ENCODE data around the gene DDX49. TPM values are rescaled to one million over a fixed set of nuclear protein-coding genes. Genes with fewer than 3 reads are reported as not detected.

The DDX49 gene, protein sequence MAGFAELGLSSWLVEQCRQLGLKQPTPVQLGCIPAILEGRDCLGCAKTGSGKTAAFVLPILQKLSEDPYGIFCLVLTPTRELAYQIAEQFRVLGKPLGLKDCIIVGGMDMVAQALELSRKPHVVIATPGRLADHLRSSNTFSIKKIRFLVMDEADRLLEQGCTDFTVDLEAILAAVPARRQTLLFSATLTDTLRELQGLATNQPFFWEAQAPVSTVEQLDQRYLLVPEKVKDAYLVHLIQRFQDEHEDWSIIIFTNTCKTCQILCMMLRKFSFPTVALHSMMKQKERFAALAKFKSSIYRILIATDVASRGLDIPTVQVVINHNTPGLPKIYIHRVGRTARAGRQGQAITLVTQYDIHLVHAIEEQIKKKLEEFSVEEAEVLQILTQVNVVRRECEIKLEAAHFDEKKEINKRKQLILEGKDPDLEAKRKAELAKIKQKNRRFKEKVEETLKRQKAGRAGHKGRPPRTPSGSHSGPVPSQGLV
- 10 to 100 TPM; 37.7 to 46.3 TPM for total RNA-seq

DNA sequence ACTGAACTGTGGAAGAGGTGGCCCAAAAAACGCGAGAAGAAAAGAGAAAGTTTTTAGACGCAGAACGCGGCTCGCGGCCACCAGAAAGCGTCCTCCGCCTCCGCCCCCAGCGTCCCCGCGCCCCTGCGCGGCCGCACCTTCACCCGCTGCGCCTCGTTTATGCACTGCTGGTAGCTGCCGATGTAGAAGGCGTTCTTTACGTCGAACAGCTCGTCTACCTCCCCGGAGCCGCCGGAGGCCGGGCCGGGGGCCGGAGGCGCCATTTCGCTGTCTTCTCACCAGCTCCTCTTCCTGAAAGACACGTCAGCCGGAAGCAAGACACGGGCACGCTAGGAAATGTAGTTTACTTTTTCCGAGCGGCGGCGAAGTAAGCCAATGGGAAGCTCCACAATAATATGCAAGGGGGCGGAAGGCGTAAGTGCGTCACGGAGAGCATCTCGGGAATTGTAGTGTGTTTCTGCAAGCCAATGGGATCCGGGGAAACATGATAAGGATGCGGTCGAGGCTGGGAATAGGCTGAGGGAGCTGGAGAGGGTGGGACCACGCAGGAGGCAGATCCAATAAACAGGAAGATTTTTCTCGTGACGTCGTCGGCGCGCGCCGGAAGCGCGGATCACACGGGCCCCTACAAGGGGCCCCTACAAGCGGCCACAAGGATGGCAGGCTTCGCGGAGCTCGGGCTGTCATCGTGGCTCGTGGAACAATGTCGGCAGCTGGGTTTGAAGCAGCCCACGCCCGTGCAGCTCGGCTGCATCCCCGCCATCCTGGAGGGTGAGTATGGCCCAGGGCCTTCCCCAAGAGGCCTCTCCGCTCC lies at the start of gene DDX49, which contains the start of gene COPE:
TSS of gene DDX49 (plus strand) at position 630 of the 814 bp plus-strand sequence. CDS start at position 657, 27 bp downstream.
TSS of gene COPE (minus strand) at position 302 of the 814 bp plus-strand sequence. CDS start at position 263, 39 bp downstream.
- Mint-ChIP-seq H3K27ac (peak within 1 kb of the TSS; percentile 84), H3K36me3 (peaks cover 28% of the 10 kb centered on the region), H3K27me3 (no peaks in the 10 kb centered on the region), H3K9me3 (no peaks in the 10 kb centered on the region), H3K4me1 (ENCODE audit: low read depth) (peaks cover 35% of the 10 kb centered on the region), H3K4me3 (peak within 1 kb of the TSS; percentile 89)
- intact Hi-C loops (cut with micrococcal nuclease), result loop anchor here (1.0 to 5.0 kb wide), 10 partner anchors 13 to 396 kb away; partner anchors contain the start of genes ARMC6, BORCS8, ELL and RFXANK
- CTCF ChIA-PET, result interaction anchor here (0.6 to 1.7 kb wide), 12 partner anchors 19 to 458 kb away, joined by 3 to 16 read pairs (median 4); partner anchors contain the start of genes CERS1, ELL, REX1BD and UBA52
- peak; percentile 99 for DNase-seq
- POLR2A ChIA-PET, result interaction anchor here (0.8 to 2.1 kb wide), 11 partner anchors 8 to 348 kb away, joined by 3 to 13 read pairs (median 4); partner anchors contain the start of genes BORCS8, RFXANK, UBA52 and UPF1

DNA sequence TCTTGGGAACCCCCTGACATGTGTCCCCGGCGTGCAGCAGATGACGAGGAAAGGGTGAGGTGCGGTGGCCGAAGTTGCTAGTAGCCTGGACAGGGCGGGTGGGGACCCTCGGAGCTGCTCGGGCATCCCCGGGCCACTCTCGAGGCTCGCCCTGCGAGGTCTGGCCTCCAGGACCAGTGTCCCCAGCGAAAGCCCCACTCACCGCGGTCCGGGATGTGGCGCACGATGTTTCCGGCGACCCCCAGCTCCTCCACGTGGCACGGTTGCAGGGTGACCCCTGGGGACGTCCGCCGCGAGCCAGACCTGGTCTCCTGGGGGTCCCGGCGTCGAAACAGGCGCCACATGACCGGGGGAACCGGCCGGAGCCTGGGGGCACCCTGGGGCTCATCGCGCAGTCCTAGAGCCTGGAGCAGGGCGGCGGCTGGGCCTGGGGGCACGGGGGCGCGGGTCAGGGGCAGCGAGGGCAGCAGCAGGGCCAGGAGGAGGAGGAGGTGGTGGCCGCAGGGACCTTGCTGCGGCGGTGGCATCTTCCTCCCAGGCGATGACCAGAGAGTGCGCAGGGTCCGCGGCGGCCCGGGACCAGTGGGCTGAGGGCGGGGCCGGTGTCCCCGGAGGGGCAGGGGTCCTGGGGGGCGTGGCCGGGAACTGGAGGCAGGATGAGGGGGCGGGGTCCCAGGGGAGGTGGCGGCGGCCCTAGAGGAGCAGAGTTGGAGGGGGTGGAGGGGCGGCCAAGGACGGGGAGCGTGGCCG lies 49.6 kb upstream of the DDX49 start:
- ChIA-PET CTCF (no interaction called here), POLR2A (no interaction called here)
- Mint-ChIP-seq H3K27ac (no peak overlapping the region), H3K36me3 (peaks cover 16% of the 10 kb centered on the region), H3K27me3 (no peaks in the 10 kb centered on the region), H3K4me1 (ENCODE audit: low read depth) (peaks cover 6% of the 10 kb centered on the region), H3K4me3 (no peak overlapping the region), H3K9me3 (no peaks in the 10 kb centered on the region)
- DNase-seq, result no peak
- intact Hi-C loops (cut with micrococcal nuclease), result no loop called here

DNA sequence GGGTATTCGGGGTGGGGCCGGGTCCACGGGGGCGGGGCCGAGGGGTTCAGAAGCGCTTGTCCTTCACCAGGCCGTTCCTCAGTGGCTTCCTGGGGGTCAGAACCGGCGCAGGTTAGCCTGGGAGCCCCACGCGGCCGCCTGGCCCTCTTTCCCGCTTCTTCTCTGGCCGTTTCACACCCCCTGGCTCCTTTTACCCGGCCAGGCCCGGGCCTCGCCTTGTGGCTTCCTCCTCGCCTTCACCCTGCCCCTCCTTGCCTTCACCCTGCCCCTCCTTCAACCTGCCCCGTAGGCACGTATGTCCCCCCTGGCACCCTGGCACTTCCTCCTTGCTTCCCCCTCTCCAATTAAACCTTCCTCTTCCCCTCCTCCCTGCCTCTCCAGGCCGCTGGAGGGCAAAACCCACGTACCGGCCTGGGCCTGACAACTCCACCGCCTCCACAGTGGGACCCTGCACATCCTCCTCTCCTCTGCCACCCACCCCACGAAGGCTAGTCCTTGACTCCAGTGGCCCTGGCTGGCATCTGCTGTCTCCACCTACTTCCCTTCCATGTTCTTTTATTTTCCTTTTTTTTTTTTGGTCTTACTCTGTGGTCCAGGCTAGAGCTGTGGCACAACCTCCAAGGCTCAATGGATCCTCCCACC lies 48.9 kb upstream of the DDX49 start:
- H3K27ac Mint-ChIP-seq, result no peak overlapping the region
- intact Hi-C loops (cut with micrococcal nuclease), result no loop called here
- CTCF ChIA-PET, result no interaction called here
- H3K36me3 Mint-ChIP-seq, result peaks cover 16% of the 10 kb centered on the region
- no peak overlapping the region for H3K4me3 Mint-ChIP-seq
- peaks cover 6% of the 10 kb centered on the region for H3K4me1 Mint-ChIP-seq (ENCODE audit: low read depth)
- no peaks in the 10 kb centered on the region for H3K9me3 Mint-ChIP-seq
- no peaks in the 10 kb centered on the region for H3K27me3 Mint-ChIP-seq
- no peak for DNase-seq
- POLR2A ChIA-PET, result no interaction called here

DNA sequence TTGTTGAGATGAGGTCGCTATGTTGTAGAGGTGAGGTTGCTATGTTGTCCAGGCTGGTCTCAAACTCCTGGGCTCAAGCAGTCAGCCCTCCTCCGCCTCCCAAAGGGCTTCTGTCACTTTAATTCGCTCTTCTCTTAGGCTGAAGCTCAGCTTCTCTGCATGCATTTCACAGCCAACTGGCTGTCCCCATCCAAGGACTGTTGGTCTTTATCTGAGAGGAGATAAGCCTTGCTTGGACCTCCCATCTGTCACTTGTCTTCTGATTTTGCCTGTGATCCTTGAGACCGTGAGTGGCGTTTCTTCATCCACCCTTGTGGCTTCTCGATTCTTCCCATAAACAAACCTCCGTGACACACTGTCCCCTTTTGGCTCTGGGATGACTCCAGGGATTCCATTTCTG lies 48.0 kb upstream of the DDX49 start:
- ChIA-PET POLR2A (no interaction called here), CTCF (no interaction called here)
- Mint-ChIP-seq H3K9me3 (no peaks in the 10 kb centered on the region), H3K36me3 (peaks cover 14% of the 10 kb centered on the region), H3K27me3 (no peaks in the 10 kb centered on the region), H3K4me3 (no peak overlapping the region), H3K27ac (no peak overlapping the region), H3K4me1 (ENCODE audit: low read depth) (peaks cover 6% of the 10 kb centered on the region)
- DNase-seq, result no peak
- intact Hi-C loops (cut with micrococcal nuclease), result no loop called here

DNA sequence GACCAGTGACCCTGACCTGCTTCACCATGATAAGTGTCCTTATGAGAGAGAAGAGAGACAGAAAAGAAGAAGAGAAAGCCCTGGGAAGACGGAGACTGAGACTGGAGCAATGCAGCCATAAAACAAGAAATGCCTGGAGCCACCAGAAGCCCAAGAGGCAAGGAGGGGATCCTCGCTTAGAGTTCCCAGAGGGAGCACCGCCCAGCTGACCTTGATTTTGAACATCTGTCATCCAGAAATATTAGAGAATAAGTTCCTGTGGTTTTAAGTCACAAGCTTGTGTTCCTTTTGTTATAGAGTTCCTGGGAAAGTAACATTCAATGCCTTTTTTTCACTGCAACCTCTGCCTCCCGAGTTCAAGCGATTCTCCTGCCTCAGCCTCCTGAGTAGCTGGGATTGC lies 43.8 kb upstream of the DDX49 start:
- Mint-ChIP-seq H3K27ac (no peak overlapping the region), H3K36me3 (no peaks in the 10 kb centered on the region), H3K27me3 (no peaks in the 10 kb centered on the region), H3K4me3 (no peak overlapping the region), H3K4me1 (ENCODE audit: low read depth) (peaks cover 2% of the 10 kb centered on the region), H3K9me3 (peaks cover 3% of the 10 kb centered on the region)
- intact Hi-C loops (cut with micrococcal nuclease), result no loop called here
- CTCF ChIA-PET, result interaction anchor here (0.7 to 3.4 kb wide), 3 partner anchors 9 to 29 kb away, joined by 3 to 9 read pairs (median 6); no protein-coding TSS in a partner anchor
- no peak for DNase-seq
- POLR2A ChIA-PET, result interaction anchor here (1.0 kb wide), 1 partner anchor 28 kb away, joined by 3 read pairs; no protein-coding TSS in a partner anchor

DNA sequence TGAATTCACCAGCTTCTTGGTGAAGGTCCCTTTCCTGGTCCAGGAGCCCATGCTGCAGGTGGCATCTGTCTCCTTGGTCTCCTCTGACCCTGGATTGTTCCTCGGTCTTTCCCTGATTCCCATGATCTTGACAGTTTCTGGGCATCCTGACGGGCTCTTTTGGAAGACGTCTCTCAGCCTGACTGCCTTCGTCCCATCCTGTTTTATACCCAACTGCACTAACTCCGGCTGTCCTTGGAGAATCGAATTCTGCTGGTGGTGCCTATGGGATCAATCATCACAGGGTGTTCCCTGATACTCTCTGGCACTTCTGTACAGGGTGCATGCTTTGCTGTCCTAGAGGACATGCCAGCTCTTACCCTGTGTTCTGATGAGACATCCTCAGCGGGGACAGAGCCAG lies 42.6 kb upstream of the DDX49 start:
- POLR2A ChIA-PET, result no interaction called here
- H3K36me3 Mint-ChIP-seq, result no peaks in the 10 kb centered on the region
- H3K4me1 Mint-ChIP-seq (ENCODE audit: low read depth), result no peaks in the 10 kb centered on the region
- CTCF ChIA-PET, result interaction anchor here (1.9 to 3.4 kb wide), 2 partner anchors 10 to 30 kb away, joined by 6 to 9 read pairs; no protein-coding TSS in a partner anchor
- intact Hi-C loops (cut with micrococcal nuclease), result no loop called here
- no peak overlapping the region for H3K4me3 Mint-ChIP-seq
- no peak overlapping the region for H3K27ac Mint-ChIP-seq
- H3K27me3 Mint-ChIP-seq, result no peaks in the 10 kb centered on the region
- no peak for DNase-seq
- H3K9me3 Mint-ChIP-seq, result peaks cover 3% of the 10 kb centered on the region

DNA sequence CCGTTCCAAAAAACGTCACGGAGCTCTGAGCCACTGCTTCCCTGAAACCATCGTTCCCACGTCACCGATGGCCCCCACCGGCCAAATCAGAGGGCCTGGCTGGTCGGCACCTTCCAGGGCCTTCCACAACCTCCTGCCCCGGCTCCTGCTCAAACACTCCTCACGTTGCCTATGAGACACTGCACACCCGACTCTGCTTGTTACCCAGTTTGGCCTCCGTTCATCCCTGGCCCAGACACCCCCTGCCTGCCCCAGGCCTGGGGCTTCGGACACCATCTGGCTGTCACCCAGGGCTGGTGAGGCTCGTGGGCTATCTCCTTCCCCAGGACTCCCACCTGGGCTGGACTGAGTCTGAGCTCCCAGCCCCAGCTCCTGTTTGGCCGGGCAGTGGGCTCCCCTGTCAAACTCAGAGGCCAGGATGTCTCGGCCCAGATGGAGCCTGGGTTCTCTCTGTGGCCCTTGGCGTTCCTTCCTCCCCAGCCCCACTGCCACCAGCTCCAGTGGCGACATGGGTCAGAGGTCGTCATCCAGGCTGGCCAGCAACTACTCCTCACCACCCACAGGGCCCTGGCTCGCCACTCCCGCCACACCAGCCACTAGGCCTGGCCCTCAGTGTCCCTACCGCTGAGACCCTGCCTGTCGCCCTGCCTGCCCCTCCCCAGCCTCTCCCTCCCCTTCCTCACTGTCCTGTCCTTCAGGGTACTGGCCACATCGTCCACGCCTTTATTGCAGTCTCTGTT lies 41.3 kb upstream of the DDX49 start:
- ChIA-PET CTCF (no interaction called here), POLR2A (no interaction called here)
- H3K36me3 Mint-ChIP-seq, result no peaks in the 10 kb centered on the region
- H3K4me1 Mint-ChIP-seq (ENCODE audit: low read depth), result no peaks in the 10 kb centered on the region
- no peak overlapping the region for H3K4me3 Mint-ChIP-seq
- H3K27me3 Mint-ChIP-seq, result no peaks in the 10 kb centered on the region
- no peak overlapping the region for H3K27ac Mint-ChIP-seq
- no peak for DNase-seq
- peaks cover 3% of the 10 kb centered on the region for H3K9me3 Mint-ChIP-seq
- intact Hi-C loops (cut with micrococcal nuclease), result no loop called here

DNA sequence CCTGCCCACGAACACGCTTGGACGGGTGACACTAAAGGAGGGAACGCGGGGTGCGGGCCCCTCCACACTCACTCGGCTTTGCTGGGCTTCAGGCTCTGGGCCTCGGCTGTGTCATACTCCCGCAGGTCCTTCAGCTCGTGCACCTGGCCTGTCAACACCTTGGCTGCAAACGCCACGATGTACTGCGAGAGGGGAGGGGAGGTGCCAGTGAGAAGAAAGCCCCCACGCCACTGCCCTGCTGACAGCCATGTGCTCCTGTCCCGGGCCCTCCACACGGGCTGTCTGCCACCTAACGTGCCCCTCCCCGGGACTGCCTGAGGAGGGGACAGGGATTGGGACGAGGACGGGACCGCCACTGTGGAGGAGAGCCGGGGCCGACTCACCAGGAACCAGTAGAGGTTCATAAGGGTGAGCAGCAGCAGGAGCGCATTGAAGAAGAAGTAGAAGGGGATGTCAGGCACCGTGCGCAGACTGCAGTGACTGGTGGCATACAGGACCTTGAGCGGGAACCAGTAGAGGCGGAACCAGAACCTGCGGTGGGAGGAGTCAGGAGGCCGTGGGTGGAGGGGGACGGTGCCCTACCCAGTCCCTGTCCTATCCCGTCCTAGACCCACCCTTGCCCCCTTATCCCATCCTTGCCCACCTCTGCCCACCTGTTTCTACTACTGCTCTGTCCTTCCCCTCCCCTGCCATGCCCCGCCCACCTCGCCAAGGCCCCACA lies 40.5 kb upstream of the DDX49 start:
- intact Hi-C loops (cut with micrococcal nuclease), result no loop called here

DNA sequence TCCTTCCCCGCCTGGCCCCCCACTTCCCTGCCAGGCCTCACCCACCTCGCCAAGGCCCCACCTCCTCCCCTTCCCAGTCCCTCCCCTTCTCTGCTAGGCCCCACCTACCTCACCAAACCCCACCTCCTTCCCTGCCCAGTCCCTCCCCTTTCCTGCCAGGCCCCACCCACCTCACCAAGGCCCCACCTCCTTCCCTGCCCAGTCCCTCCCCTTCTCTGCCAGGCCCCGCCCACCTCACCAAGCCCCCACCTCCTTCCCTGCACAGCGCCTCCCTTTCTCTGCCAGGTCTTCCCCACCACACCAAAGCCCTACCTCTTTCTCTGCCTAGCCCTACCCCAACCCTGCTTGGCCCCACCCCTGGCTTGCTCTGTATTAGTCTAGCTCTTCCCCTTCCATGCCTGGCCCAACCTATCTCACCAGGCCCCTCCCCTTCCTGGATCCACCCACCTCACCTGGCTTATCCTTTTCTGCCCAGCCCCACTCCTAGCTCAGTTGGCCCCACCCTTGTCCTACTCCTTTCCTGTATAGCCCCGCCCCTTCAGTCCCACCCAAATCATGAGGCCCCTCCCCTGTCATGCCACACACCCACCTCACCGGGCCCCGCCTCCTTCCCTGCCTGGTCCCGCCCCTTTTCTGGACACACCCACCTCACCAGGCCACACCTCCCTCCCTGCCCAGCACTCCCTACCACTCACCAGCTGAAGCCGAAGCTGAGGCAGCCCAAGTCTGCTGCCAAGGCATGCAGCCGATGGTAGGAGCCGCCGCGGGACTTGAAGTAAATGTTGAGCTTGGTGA lies 39.7 kb upstream of the DDX49 start:
- ChIA-PET POLR2A (no interaction called here), CTCF (interaction anchor here (1.2 kb wide), 1 partner anchor 33 kb away, joined by 4 read pairs; no protein-coding TSS in a partner anchor)
- Mint-ChIP-seq H3K9me3 (peaks cover 3% of the 10 kb centered on the region), H3K4me1 (ENCODE audit: low read depth) (no peaks in the 10 kb centered on the region), H3K36me3 (no peaks in the 10 kb centered on the region), H3K4me3 (no peak overlapping the region), H3K27ac (no peak overlapping the region), H3K27me3 (no peaks in the 10 kb centered on the region)
- DNase-seq, result peak; percentile 41
- intact Hi-C loops (cut with micrococcal nuclease), result no loop called here

More for the DNA sequence above, 40.5 kb upstream of the DDX49 start:
- Mint-ChIP-seq H3K27me3 (no peaks in the 10 kb centered on the region), H3K9me3 (peaks cover 3% of the 10 kb centered on the region), H3K36me3 (no peaks in the 10 kb centered on the region), H3K4me1 (ENCODE audit: low read depth) (no peaks in the 10 kb centered on the region), H3K4me3 (no peak overlapping the region), H3K27ac (no peak overlapping the region)
- CTCF ChIA-PET, result no interaction called here
- DNase-seq, result no peak
- POLR2A ChIA-PET, result no interaction called here

DNA sequence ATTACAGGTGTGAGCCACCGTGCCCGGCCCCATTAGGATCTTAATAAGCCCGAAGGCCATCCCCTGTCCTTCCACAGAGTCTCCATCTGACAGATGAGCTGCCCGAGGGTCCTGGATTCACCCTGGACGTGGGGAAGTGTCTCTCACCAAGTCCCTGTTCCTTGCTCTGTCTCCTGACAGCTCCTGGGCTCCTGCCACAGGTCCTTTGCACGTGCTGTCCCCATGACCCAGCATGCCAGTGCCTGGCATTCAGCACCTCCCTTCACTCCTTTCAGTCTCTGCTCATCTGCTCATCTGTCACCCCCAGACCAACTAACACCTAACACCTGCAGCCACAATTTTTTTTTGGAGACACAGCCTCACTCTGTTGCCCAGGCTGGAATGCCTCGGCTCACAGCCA lies 38.0 kb upstream of the DDX49 start:
- H3K27me3 Mint-ChIP-seq, result no peaks in the 10 kb centered on the region
- ChIA-PET POLR2A (no interaction called here), CTCF (interaction anchor here (0.9 kb wide), 1 partner anchor 15 kb away, joined by 3 read pairs; no protein-coding TSS in a partner anchor)
- intact Hi-C loops (cut with micrococcal nuclease), result no loop called here
- no peaks in the 10 kb centered on the region for H3K36me3 Mint-ChIP-seq
- no peak overlapping the region for H3K4me3 Mint-ChIP-seq
- H3K27ac Mint-ChIP-seq, result no peak overlapping the region
- H3K4me1 Mint-ChIP-seq (ENCODE audit: low read depth), result no peaks in the 10 kb centered on the region
- no peak for DNase-seq
- peaks cover 3% of the 10 kb centered on the region for H3K9me3 Mint-ChIP-seq

Data from activated CD4-positive, alpha-beta memory T cell treated with anti-CD3 and anti-CD28 coated beads for 36 hours (primary cell).